ENCODE measurements around the gene NOS1.
A peak's percentile ranks its signal among the peaks of the same experiment; 100 is the strongest.

Gene NOS1

GRCh38 chr12:117192057-117192456, 169.4 kb downstream of the NOS1 start:
- DNase-seq (ENCODE audit: low spot score), result no peak
- no peak for TF ChIP-seq CTCF (IDR thresholded peaks at IDR 0.05; ENCODE audit: extremely low read depth, insufficient read depth, missing control alignments)
- in situ Hi-C loops (cut with MboI; ENCODE audit: low pct_unique_long_range_greater_than_20kb, low sequenced_read_pairs, unreplicated experiment), result no loop called here

GRCh38 chr12:117190210-117190781, 171.1 kb downstream of the NOS1 start, which contains the start of gene FBXO21:
TSS of gene FBXO21 (minus strand) at chr12:117190470. CDS start at chr12:117190456, 14 bp downstream.
- in situ Hi-C loops (cut with MboI; ENCODE audit: low pct_unique_long_range_greater_than_20kb, low sequenced_read_pairs, unreplicated experiment), result no loop called here

GRCh38 chr12:117189725-117190209, 171.7 kb downstream of the NOS1 start:
- in situ Hi-C loops (cut with MboI; ENCODE audit: low pct_unique_long_range_greater_than_20kb, low sequenced_read_pairs, unreplicated experiment), result no loop called here
- TF ChIP-seq CTCF (IDR thresholded peaks at IDR 0.05; ENCODE audit: extremely low read depth, insufficient read depth, missing control alignments), result no peak
- DNase-seq (ENCODE audit: low spot score), result peak; percentile 55

More at GRCh38 chr12:117190210-117190781, 171.1 kb downstream of the NOS1 start, which contains the start of gene FBXO21:
- no peak for TF ChIP-seq CTCF (IDR thresholded peaks at IDR 0.05; ENCODE audit: extremely low read depth, insufficient read depth, missing control alignments)
- peak; percentile 98 for DNase-seq (ENCODE audit: low spot score)

- no peak for TF ChIP-seq CTCF (IDR thresholded peaks at IDR 0.05; ENCODE audit: extremely low read depth, insufficient read depth, missing control alignments)
- no peak for DNase-seq (ENCODE audit: low spot score)
- in situ Hi-C loops (cut with MboI; ENCODE audit: low pct_unique_long_range_greater_than_20kb, low sequenced_read_pairs, unreplicated experiment), result no loop called here
Observed at GRCh38 chr12:117188961-117189724, 172.3 kb downstream of the NOS1 start.

GRCh38 chr12:117188121-117188665, 173.2 kb downstream of the NOS1 start:
- in situ Hi-C loops (cut with MboI; ENCODE audit: low pct_unique_long_range_greater_than_20kb, low sequenced_read_pairs, unreplicated experiment), result no loop called here
- DNase-seq (ENCODE audit: low spot score), result no peak
- no peak for TF ChIP-seq CTCF (IDR thresholded peaks at IDR 0.05; ENCODE audit: extremely low read depth, insufficient read depth, missing control alignments)

- TF ChIP-seq CTCF (IDR thresholded peaks at IDR 0.05; ENCODE audit: extremely low read depth, insufficient read depth, missing control alignments), result no peak
- in situ Hi-C loops (cut with MboI; ENCODE audit: low pct_unique_long_range_greater_than_20kb, low sequenced_read_pairs, unreplicated experiment), result no loop called here
- DNase-seq (ENCODE audit: low spot score), result no peak
Observed at GRCh38 chr12:117187421-117187820, 174.0 kb downstream of the NOS1 start.
